Measurements from ENCODE around the gene HSD3B7.
A peak's percentile ranks its signal among the peaks of the same experiment; 100 is the strongest.

The HSD3B7 gene

DNA sequence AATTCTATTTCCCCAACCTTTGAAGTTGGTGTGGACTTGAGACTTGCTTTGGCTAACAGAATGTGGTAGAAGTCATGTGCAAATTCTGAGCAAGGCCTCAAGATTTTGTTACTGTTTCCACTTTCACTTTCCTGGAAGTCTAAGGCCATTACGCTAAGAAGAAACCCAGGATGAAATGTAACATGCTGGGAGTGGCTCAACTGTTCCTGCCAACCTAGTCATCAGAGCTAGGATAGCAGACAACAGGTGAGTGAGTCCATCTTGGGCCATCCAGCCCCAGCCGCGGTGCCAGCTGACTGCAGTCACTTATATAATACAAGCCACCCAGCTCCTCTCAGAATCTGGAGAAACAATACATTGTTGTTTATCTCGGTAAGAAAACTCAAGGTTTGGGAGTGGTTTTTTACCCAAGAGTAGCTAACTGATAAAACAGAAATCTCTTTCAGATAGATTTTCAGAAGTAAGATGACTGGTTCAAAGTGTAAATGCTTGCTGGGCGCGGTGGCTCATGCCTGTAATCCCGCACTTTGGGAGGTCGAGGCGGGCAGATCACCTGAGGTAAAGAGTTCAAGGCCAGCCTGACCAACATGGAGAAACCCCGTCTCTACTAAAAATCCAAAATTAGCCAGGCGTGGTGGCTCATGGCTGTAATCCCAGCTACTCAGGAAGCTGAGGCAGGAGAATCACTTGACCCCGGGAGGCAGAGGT lies 37.7 kb downstream of the HSD3B7 start:
- DNase-seq (ENCODE audit: low read depth, low spot score): no peak

DNA sequence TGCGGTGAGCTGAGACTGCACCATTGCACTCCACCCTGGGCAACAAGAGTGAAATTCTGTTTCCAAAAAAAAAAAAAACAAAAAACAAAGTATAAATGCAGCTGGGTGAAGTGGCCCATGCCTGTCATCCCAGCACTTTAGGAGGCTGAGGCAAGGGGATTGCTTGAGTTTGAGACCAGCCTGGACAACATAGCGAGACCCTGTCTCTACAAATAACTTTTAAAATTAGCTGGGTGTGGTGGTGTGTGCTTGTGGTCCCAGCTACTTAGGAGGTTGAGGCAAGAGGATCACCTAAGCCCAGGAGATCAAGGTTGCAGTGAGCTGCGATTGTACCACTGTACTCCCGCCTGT lies 38.2 kb downstream of the HSD3B7 start:
- no peak for DNase-seq (ENCODE audit: low read depth, low spot score)

DNA sequence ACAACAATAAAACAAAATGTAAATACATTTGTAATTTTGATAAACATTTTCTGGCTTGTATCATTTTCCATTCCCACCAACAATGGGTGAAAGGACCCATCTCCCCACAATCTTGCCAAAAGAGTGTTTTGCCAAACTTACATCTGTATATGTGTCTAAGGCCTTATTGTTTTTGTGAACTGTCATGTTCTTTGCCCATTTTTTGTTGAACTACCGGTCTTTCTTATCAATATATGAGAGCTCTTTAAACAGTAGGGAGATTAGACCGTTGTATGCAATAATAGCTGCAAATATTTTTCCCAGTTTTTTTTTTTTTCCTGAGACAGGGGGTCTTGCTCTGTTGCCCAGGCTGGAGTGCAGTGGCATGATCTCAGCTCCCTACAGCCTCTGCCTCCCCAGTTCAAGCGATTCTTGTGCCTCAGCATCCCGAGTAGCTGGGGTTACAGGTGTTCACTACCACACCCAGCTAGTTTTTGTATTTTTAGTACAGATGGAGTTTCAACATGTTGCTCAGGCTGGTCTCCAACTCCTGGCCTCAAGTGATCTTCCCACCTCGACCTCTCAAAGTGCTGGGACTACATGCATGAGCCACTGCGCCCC lies 38.7 kb downstream of the HSD3B7 start:
- no peak for DNase-seq (ENCODE audit: low read depth, low spot score)

DNA sequence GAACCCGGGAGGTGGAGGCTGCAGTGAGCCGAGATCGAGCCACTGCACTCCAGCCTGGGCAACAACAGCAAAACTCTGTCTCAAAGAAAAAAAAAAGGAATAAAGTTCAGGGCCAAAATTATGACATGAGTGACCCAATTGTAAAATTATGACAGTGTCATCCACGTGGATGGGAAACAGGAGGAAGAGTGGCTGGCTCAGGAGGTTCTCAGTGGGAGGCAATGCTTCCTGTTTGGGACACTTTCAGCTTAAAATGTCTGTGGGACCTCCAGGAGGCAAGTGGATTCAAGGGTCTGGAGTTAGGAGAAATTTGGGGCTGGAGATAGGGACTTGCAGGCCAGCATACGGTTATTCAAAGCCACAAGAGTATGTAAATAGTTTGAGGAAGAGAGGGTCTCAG lies 40.3 kb downstream of the HSD3B7 start:
- DNase-seq (ENCODE audit: low read depth, low spot score): no peak

DNA sequence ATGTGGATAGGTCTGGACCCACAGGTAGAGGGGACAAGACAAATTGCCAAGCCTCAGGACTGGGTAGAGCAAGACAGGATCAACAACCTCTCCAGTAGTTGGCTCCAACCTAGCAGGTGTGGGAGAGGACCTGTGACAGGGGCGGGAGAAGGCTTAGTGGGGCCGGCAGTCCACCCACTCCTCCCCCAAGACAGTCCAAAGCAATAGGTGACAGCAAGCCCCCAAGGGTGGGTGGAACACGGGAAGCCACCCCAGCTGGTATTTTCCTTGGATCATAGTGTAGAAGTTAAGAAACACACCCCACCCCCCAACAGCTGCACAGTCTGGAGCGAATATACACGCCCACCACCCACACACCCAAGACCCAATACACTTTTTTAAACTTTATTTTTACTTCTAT lies 44.3 kb downstream of the HSD3B7 start:
- no peak for DNase-seq (ENCODE audit: low read depth, low spot score)

DNA sequence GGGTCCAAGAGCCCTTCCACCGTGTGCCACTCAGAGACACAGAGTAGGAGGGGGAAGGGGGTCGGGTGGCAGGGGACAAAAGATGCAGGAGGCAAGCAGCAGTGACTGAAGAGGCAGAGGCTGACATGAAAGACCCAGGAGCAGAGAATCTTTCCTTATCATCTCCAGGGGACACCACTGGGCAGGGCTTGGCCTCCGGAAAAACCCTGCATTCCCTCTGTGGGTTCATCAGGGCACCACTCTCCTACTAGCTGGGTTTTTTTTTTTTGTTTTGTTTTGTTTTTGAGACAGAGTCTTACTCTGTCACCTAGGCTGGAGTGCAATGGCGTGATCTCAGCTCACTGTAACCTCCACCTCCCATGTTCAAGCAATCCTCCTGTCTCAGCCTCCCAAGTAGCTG lies 46.3 kb downstream of the HSD3B7 start:
- no peak for DNase-seq (ENCODE audit: low read depth, low spot score)

DNA sequence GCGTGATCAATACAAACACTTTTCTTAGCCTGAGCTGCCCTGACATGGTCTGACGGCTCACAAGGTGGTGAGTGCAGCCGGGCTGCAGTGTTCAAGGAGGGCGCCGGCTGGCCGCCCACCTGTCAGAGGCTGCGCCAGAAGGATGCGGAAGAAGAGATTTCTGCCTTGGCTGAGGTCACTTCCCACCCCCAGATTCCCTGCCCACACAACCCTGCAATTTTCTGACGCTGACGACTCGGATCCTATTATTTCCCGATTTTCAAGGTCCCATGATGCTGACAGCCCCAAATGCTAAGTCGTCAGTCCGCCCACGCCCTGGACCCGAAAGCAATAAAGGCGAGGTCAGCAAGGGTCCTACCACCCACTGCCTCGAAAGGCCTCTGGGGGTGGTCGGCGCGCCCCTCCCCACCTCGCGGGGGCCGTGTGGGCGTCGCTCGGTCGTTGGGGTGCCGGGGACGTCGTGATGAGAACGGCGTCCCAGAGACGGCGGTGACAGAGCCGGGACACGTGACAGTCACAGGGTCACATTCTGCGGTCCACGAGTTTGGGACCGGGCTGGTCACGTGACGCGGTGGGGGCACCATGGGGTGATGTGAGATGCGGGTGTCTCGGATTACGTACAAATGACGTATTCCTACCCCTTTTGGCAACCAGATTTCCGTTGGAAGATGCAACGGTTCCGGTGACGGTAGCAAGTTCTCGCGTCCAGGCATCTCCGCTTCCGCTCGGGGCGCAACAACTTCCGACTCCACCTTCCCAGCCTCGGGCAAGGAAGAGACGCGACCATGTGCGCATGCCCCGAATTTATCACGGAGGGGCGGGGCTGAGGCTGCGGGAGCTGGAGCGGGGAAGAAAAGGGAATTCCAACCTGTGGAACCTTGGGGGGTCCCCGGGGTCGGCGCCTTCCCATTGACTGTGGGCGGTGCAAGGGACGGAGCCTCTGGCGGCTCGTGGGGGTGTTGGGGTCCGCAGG lies 48.0 kb downstream of the HSD3B7 start, which contains the start of gene STX4:
STX4 (plus strand) TSS at position 823 of the 973 bp plus-strand sequence. CDS start 248 bp downstream, outside the sequence.
- peak; percentile 94 for DNase-seq (ENCODE audit: low read depth, low spot score)

DNA sequence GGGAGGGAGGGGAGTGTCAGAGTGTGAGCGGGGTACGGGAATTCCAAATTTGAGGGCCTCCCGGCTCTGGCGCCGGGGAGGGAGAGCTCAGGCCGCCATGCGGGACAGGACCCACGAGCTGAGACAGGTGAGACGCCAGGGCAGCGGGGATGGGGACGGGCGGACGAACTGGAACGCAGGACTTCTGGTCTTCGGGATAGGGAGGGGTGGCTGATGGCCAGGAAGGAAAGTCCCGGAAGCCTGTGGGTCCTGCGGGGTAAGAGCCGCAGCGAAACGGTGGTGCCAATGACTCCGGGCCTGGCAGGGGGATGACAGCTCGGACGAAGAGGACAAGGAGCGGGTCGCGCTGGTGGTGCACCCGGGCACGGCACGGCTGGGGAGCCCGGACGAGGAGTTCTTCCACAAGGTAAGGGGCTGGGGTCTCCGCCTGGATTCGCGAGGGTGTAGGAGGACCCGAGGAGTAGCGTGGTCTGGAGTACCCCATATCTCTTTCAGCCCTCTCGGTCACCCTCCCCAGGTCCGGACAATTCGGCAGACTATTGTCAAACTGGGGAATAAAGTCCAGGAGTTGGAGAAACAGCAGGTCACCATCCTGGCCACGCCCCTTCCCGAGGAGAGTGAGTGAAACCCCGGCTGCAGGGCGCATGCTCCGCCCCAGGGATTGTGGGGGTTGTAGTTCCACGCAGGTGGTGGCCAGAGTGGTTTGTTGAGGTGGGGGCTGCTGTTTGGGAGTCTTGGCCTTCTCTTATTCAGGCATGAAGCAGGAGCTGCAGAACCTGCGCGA lies 48.9 kb downstream of the HSD3B7 start:
- peak; percentile 84 for DNase-seq (ENCODE audit: low read depth, low spot score)

DNA sequence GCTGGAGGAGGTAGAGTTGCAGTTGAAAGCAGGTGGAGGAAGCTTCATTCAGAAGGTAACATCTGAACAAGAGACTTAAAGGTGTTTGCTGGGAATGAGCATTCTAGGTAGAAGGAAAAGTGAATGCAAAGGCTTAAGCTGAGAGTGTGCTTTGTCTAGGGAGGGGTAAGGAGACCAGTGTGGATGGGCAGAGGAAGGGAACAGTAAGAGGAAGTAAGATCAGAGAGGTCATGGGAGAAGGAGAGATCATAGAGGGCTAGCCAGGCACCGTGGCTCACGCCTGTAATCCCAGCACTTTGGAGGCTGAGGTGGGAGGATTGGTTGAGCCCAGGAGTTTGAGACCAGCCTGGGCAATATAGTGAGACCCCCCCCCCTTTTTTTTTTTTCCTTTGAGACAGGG lies 51.7 kb downstream of the HSD3B7 start:
- DNase-seq (ENCODE audit: low read depth, low spot score): no peak
